Renal cortical epithelial cell (primary cell): ENCODE data around the gene TMEM208. TPM values are rescaled to one million over a fixed set of nuclear protein-coding genes. Genes with fewer than 3 reads are reported as not detected.

Experiments used
- DNase-seq: peaks from one replicate; pipeline ENCODE4 v3.0.0-alpha.2; 2011; ENCODE audit warnings: low read depth
- total RNA-seq: library from RNA; depleted of rRNA; stranded (reverse); fragments of >200 nt; gene quantifications from 2 replicates; pipeline ENCODE4 v1.2.3, GENCODE V29; 2014

Gene TMEM208
- total RNA-seq, 1 donor from 2014 or later = 22.0 TPM

DNA sequence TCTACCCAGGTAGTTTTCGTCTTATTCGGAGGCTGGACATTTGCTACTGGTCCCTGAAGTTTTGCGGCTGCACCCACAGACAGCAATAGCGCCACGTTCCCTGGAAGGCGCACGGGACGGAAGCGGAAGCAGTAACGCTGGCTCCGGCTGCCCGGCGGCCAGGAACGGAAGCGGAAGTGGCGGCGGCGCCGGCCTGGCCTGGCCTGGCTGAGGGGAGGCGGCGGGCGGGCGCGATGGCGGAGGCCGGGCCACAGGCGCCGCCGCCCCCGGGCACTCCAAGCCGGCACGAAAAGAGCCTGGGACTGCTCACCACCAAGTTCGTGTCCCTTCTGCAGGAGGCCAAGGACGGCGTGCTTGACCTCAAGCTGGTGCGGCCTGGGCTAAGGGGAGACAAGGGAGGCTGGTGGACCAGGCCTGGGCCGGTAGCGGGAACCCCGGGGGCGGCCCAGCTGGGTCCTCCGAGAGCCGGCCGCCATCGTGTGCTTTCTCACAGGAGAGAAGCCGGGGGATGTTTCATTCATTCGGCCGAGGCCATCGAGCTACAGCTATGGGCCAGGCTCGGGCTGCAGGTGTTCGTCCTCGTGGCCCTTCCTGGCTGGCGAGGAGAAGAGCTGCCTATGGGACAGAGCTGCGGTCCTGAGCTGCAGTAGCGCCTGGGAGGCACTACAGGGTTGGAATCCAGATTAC, 34.8 kb upstream of the TMEM208 start, which contains the start of gene E2F4:
TSS of gene E2F4 (plus strand) at position 161 of the 687 bp plus-strand sequence. CDS start at position 234, 73 bp downstream.
- peak; percentile 68 for DNase-seq

- no peak for DNase-seq
Observed at GRCh38 chr16:67192781-67193361, 34.1 kb upstream of the TMEM208 start.

GRCh38 chr16:67193536-67193935, 33.4 kb upstream of the TMEM208 start:
- DNase-seq = no peak

GRCh38 chr16:67194260-67194659, 32.7 kb upstream of the TMEM208 start:
- DNase-seq = no peak

DNA sequence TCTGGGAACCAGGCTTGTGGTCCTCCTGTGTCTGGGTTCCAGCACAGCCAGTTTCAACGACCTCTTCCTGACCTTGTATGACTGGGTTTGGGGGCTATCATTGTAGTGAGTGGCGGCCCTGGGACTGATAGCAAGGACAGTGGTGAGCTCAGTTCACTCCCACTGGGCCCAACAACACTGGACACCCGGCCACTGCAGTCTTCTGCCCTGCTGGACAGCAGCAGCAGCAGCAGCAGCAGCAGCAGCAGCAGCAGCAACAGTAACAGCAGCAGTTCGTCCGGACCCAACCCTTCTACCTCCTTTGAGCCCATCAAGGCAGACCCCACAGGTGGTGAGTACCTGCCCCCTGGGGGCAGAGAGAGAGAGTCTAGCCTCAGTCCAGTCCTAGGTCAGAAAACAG, 31.3 kb upstream of the TMEM208 start:
- DNase-seq = no peak

GRCh38 chr16:67196881-67197280, 30.0 kb upstream of the TMEM208 start:
- no peak for DNase-seq

DNA sequence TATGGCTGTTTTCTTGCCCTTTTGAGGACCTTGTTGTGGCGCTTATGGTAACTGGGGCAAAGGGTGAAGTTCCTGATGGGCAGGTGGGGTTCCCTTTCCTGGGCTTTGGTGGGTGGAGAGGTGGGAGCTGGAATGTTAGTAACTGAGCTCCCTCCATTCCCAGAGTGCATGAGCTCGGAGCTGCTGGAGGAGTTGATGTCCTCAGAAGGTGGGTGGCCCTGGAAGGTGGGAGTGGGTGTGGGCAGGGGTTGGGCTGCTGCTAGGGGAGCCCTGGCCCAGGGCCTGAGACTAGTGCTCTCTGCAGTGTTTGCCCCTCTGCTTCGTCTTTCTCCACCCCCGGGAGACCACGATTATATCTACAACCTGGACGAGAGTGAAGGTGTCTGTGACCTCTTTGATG, 29.2 kb upstream of the TMEM208 start:
- DNase-seq = peak; percentile 38

DNA sequence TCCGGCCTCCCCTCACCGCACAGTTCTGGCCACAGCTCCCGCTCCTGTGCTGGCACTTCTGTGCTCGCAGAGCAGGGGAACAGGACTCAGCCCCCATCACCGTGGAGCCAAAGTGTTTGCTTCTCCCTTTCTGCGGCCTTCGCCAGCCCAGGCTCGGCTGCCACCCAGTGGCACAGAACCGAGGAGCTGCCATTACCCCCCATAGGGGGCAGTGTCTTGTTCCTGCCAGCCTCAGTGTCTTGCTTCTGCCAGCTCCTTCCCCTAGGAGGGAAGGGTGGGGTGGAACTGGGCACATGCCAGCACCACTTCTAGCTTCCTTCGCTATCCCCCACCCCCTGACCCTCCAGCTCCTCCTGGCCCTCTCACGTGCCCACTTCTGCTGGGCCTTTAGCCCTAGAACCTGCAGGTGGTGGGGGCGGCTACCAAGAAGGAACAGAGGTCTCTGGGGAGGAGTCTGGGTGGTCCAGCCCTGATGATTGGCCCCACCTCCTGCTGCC, 28.6 kb upstream of the TMEM208 start:
- peak; percentile 52 for DNase-seq

DNA sequence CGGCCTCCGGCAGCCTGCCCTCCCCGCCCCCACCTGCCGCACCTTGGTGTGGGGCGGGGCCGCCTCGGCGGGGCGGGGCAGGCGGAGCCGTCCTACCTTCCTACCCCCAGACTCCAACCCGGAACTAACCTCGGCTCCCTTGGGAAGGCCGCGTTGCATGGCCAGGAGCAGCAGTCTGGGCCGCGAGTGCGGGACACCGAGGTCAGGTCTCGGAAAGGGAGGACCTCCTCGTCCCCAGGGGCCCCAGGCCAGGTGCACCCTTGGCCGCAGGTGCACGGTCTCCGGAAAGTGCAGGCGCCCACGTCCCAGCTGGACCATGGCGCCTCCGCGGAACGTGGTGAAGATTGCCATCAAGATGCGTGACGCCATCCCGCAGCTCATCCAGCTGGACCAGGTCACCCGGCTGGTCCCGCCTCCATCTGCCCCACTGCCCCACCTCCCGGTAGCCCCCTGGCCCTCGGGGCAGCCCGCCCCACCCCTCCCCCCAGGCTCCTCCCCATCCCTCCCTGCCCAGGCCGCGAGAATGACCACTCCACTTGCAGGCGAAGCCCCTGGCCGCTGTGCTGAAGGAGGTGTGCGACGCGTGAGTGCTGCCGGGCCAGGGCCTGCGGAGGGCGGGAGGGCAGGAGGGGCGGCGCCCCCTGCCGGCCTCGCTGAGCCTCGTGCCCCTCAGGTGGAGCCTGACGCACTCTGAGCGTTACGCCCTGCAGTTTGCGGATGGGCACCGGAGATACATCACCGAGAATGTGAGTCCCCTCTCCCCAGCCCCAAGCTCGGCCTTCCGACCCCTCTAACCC, 27.7 kb upstream of the TMEM208 start, which contains the start of gene ELMO3:
TSS of gene ELMO3 (plus strand) at position 121 of the 797 bp plus-strand sequence. CDS start at position 317, 196 bp downstream.
- DNase-seq = no peak

- DNase-seq = no peak
Observed at GRCh38 chr16:67199808-67200198, 27.1 kb upstream of the TMEM208 start.

DNA sequence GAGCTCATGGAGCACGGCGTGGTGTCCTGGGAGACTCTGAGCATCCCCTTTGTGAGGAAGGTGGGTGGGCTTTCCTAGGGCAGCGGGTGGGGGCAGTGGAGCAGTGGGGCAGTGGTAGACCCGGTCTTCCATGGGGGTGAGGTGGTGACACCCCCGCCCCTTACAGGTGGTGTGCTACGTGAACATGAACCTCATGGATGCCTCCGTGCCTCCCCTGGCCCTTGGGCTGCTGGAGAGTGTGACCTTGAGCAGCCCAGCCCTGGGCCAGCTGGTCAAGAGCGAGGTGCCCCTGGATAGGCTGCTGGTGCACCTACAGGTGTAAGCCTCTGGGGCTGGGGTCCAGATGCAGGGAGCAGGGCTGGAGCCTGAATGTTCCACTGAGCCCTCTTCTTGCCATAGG, 26.4 kb upstream of the TMEM208 start:
- no peak for DNase-seq

DNA sequence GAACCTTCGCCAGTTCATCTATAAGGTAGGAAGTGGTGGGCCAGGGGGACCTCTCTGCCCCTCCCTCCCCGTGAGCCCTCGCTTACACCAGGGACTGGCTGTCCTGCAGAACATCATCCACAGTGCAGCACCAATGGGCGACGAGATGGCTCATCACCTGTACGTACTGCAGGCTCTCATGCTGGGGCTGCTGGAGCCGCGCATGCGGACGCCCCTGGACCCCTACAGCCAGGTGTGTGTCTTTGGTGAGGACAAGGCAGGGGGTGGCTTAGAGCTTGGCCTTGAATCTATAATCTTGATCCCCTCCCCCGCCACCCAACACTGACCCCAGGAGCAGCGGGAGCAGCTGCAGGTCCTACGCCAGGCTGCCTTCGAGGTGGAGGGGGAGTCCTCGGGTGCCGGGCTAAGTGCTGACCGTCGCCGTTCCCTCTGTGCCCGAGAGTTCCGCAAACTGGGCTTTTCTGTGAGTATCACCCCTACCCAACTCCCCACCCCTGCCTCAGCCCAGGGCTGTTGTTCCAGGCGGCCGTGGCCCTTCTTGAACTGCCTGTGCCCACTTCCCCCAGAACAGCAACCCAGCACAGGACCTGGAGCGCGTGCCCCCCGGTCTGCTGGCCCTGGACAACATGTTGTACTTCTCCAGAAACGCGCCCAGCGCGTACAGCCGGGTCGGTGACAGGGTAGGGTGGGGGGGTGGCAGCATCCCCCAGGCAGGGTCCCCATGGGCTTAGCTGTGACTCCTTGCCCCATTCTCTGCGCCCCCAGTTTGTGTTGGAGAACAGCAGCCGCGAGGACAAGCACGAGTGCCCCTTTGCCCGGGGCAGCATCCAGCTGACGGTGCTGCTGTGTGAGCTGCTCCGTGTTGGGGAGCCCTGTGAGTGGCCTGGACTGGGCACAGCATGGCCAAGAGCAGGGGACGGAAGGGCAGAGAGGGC, 25.3 kb upstream of the TMEM208 start:
- no peak for DNase-seq

- DNase-seq = no peak
Observed at GRCh38 chr16:67202426-67202825, 24.5 kb upstream of the TMEM208 start.

- no peak for DNase-seq
Observed at GRCh38 chr16:67202956-67203493, 23.9 kb upstream of the TMEM208 start.

DNA sequence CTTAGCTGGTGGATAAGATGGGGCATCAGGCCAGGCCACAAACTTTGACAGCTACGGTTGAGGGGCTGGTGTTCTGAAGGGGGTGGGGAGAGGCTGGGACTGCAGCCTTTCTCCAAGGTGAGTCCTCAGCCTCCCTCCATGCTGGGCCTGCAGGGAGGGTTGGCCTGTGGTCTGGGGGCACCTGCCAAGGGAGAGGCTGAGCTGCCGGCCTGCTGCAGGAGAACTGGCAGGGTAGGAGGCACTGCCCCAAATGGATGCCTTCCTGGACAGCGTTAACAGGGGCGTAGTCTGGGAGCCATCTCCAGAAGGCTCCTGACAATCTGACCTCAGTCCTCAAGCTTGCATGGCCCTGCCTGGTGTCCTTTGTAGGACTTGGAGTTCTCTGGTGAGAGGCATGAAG, 22.9 kb upstream of the TMEM208 start:
- no peak for DNase-seq

DNA sequence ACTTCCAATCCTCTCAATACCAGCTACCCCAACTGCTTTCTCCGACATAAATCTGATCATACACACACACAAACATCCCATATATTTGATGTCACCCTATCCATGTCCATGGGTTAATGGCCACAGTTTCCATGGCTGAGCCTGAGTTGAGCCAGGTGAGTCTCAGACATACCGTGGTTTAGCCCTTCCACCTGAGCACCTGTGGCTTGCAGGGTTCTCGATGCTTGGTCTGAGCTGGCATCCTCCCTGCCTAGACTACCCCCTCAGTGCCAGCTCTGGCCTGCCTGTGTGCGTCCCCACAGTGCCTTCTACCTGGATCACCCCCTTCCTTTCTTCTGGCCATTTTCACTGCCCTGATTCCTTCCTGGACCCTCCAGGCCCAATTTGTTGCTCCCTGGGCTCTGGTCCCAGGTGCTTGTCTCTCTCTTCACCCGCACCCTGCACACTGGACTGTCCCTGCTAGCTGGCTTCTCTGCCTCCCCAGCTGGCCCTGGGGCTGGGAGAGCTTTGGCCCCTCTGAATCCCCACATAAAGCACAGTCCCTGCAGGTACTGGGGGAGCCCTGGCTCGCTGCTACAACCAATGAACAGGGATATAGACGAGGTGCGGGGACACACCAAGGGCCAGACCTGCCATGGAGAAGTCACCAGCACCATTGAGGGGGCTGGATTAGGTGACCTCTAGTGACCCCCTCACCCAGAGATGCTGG, 20.6 kb upstream of the TMEM208 start:
- DNase-seq = no peak

DNA sequence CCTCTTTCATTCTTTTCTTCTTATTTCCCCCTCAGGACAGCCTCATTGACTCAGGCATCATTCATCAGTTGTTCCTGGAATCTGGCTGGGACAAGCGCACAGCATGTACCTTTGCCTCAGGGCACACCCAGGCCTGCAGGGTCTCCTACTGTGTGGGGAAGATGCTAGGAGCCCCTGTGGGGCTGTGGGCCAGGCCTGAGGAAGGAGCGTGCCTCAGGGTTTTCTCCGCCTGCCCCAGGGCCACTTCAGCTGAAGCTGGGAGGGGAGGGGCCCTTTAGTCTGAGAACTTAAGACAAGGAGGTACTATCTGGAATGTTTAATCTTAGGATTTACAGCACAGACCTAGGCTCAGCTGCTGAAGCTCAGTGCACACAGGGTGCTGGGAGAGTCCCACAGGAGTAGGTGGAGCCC, 20.1 kb upstream of the TMEM208 start:
- DNase-seq = no peak

GRCh38 chr16:67207249-67208091, 19.5 kb upstream of the TMEM208 start:
- DNase-seq = no peak

- no peak for DNase-seq
Observed at GRCh38 chr16:67208154-67208896, 18.6 kb upstream of the TMEM208 start.
